Measurements from ENCODE around the gene ST8SIA2.
"Not testable (repeated sequence)": the region's sequence is repeated elsewhere in the genome, so short reads cannot be mapped to it uniquely, and the experiment has no call there.

ST8SIA2 gene

DNA sequence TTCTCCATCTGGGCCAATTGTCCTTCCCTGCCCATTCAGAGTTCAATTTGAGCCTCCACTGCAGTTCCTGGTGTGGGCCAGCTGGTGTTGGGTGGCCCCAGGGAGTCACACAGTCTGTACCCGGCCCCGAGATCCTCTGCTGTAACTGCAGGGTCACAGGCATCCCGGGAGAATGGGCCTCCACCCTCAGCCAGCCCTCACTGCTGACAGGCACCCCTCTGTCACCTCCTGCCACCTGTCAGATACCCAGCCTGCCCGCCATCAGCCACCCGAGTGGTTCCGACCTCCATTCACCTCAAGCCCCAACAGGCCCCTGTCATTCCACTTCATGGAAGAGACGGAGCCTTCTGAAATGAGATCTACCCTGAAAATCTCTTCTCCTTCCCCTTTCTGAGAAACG lies 73.2 kb downstream of the ST8SIA2 start:
- H3K27ac ChIP-seq = no peak overlapping the region
- TF ChIP-seq, protein P1, sequence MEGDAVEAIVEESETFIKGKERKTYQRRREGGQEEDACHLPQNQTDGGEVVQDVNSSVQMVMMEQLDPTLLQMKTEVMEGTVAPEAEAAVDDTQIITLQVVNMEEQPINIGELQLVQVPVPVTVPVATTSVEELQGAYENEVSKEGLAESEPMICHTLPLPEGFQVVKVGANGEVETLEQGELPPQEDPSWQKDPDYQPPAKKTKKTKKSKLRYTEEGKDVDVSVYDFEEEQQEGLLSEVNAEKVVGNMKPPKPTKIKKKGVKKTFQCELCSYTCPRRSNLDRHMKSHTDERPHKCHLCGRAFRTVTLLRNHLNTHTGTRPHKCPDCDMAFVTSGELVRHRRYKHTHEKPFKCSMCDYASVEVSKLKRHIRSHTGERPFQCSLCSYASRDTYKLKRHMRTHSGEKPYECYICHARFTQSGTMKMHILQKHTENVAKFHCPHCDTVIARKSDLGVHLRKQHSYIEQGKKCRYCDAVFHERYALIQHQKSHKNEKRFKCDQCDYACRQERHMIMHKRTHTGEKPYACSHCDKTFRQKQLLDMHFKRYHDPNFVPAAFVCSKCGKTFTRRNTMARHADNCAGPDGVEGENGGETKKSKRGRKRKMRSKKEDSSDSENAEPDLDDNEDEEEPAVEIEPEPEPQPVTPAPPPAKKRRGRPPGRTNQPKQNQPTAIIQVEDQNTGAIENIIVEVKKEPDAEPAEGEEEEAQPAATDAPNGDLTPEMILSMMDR (conservative IDR thresholded peaks at IDR 0.05) = no peak
- TF ChIP-seq ZFX (IDR thresholded peaks at IDR 0.05) = no peak

DNA sequence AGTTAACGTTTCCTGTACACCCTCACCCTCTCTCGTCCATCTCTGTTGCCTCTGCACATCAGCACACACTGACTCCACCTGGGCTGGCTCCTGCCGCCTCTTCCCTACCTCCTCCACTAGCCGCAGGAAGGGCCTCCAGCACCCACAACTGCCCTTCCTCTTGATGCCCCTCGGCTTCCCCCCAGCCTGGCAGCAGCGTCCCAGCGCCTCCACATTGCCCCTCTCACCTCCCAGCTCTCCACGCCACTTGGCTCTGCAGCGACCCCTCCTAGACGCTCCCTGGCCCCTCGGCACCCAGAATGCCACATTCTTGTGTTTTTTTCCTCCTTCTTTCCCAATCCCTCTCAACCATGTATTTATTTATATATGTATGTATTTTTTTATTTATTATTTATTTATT lies 73.6 kb downstream of the ST8SIA2 start:
- TF ChIP-seq, protein P1 (conservative IDR thresholded peaks at IDR 0.05) = no peak
- TF ChIP-seq ZFX (IDR thresholded peaks at IDR 0.05) = no peak
- no peak overlapping the region for H3K27ac ChIP-seq

DNA sequence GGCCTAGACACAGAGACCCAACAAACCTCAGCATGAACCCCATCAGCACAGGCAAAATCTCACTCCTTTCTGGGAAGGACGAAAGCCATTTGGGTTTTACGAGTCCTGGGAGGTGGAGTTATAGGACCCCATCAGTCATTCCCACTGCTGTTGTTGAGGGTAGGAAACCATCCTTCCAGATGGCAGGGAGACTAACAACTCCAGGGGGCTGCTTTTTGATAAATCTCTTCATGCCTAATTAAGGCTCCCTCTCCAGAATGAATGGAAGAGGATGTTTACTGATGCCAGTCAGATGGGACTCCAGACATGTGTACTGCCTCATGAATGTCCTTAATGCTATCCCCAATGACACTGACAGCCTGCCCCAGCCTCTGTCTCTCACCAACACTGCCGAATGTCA lies 75.3 kb downstream of the ST8SIA2 start:
- no peak overlapping the region for H3K27ac ChIP-seq
- TF ChIP-seq, protein P1 (conservative IDR thresholded peaks at IDR 0.05) = no peak
- no peak for TF ChIP-seq ZFX (IDR thresholded peaks at IDR 0.05)

DNA sequence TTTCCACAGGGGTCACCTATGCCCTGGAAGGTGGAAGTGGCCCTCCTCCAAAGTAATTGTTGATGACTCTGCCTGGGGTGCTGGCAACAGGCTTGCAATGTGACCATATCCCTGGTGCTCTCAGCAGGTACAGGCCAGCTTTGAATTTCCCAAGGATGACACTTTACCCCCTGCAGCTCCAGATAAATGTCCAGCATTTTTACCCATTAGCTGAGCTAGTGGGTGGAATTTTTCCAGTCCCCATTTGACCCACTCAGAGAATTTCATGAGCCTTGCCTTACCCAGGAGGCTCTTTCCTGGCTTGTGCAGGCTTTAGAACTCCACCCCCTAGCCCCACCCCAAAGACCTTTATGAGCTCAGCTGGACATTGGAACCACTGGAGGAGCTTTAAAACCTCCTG lies 77.6 kb downstream of the ST8SIA2 start:
- TF ChIP-seq ZFX (IDR thresholded peaks at IDR 0.05) = no peak
- TF ChIP-seq, protein P1 (conservative IDR thresholded peaks at IDR 0.05) = no peak
- H3K27ac ChIP-seq = no peak overlapping the region

DNA sequence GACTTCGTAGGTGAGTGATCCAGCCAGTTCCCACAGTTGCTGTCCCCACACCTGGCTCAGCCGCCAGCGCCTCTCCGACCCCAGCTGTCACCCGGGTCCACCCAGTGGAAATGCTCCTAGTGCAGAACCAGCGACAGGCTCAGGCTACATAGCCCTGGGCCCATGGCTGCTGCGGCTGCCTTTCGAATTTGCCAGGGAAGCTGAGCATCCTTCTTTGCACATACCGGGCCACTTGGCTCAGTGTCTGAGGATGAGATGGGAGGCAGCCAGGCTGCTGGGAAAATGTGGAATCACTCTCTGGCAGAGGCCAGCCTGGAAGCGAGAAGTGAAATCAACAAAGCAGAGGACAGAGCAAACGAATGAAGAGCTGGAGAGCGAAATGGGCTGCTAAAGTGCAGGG lies 80.1 kb downstream of the ST8SIA2 start:
- TF ChIP-seq, protein P1 (conservative IDR thresholded peaks at IDR 0.05) = no peak
- TF ChIP-seq ZFX (IDR thresholded peaks at IDR 0.05) = no peak
- H3K27ac ChIP-seq = no peak overlapping the region

DNA sequence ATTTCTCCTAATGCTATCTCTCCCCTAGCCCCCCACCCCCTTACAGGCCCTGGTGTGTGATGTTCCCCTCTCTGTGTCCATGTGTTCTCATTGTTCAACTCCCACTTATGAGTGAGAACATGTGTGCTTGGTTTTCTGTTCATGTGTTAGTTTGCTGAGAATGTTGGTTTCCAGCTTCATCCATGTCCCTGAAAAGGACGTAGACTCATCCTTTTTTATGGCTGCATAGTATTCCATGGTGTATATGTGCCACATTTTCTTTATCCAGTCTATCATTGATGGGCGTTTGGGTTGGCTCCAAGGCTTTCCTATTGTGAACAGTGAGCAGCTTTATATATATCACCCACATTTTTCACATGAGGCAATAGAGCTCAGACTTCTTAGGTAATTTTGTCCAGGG lies 86.0 kb downstream of the ST8SIA2 start:
- not testable (repeated sequence) for H3K27ac ChIP-seq

DNA sequence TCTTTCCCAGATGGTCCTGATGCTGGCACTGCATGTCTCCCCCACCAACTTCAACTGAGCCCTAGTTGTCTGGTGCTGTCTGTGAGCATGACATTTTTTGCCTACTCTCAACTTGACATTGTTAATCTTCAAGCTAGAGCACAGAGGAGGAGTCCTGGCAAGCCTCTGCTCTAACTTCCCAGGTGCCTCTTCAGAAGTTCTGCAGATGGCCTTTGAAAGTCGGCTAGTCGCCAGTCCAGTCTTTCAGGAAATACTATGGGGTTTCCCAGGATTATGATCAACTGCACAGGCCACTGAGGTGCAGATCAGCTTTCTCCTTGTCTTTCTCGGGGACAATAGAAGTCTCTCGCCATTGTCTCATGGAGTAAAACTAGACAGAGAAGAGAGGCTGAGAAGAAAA lies 86.7 kb downstream of the ST8SIA2 start:
- TF ChIP-seq, protein P1 (conservative IDR thresholded peaks at IDR 0.05) = no peak
- TF ChIP-seq ZFX (IDR thresholded peaks at IDR 0.05) = no peak
- H3K27ac ChIP-seq = no peak overlapping the region

DNA sequence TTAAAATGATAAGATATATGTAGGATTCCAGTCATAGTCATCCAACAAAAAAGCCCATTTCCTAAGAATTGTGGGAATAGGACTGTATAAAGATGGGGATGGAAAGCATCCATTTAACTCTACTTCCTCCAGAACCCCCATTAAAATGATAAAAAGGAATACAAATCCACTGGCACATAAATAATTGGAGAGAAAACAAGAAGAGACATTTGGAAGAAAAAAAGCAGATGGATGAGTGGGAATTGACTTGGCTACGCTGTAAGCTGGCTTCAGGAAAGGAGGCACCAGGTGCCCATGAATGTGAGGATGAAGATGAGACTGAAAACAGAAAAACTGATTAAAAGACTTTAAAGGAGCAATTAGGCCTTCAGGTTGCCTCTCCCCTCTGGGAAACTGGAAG lies 91.8 kb downstream of the ST8SIA2 start:
- TF ChIP-seq, protein P1 (conservative IDR thresholded peaks at IDR 0.05) = no peak
- no peak for TF ChIP-seq ZFX (IDR thresholded peaks at IDR 0.05)

More for the DNA sequence above, 91.8 kb downstream of the ST8SIA2 start:
- H3K27ac ChIP-seq = no peak overlapping the region

All from C4-2B (cell line).